ENCODE results near the gene FAM114A1. TPM values are rescaled to one million over a fixed set of nuclear protein-coding genes. Genes with fewer than 3 reads are reported as not detected.

Gene FAM114A1
- total RNA-seq, 2 experiments from 2014 or later, result 0.16 to 0.20 TPM

DNA sequence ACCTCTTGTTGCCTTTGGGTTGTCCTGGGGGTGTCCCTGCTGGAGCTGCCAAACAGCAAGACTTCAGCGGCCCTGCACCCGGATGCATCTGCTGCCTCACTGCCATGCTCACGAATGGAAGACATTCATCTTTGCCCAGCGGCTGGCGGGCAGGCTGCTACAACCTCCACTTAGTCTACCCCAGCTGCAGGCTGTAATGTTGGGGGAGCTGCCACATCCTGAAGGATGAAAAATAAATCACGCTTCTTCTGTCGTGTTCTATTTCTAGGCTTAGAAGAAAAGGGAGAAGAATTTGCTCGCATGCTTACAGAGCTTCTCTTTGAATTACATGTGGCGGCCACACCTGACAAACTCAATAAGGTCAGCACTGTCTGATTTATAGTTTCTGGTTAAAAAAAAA, 61.4 kb downstream of the FAM114A1 start:
- H3K4me3 Mint-ChIP-seq, result no peak overlapping the region
- ChIA-PET CTCF (no interaction called here), POLR2A (no interaction called here)
- DNase-seq (no peak), ATAC-seq (no peak)
- H3K9me3 Mint-ChIP-seq, result no peaks in the 10 kb centered on the region
- TF ChIP-seq, protein P1, sequence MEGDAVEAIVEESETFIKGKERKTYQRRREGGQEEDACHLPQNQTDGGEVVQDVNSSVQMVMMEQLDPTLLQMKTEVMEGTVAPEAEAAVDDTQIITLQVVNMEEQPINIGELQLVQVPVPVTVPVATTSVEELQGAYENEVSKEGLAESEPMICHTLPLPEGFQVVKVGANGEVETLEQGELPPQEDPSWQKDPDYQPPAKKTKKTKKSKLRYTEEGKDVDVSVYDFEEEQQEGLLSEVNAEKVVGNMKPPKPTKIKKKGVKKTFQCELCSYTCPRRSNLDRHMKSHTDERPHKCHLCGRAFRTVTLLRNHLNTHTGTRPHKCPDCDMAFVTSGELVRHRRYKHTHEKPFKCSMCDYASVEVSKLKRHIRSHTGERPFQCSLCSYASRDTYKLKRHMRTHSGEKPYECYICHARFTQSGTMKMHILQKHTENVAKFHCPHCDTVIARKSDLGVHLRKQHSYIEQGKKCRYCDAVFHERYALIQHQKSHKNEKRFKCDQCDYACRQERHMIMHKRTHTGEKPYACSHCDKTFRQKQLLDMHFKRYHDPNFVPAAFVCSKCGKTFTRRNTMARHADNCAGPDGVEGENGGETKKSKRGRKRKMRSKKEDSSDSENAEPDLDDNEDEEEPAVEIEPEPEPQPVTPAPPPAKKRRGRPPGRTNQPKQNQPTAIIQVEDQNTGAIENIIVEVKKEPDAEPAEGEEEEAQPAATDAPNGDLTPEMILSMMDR (IDR thresholded peaks at IDR 0.05), result no peak
- H3K27me3 Mint-ChIP-seq, result no peaks in the 10 kb centered on the region
- H3K4me1 Mint-ChIP-seq (ENCODE audit: low read depth), result peaks cover 6% of the 10 kb centered on the region
- intact Hi-C loops (cut with micrococcal nuclease), result no loop called here
- no peak overlapping the region for H3K27ac Mint-ChIP-seq
- no peaks in the 10 kb centered on the region for H3K36me3 Mint-ChIP-seq (ENCODE audit: low read depth)

DNA sequence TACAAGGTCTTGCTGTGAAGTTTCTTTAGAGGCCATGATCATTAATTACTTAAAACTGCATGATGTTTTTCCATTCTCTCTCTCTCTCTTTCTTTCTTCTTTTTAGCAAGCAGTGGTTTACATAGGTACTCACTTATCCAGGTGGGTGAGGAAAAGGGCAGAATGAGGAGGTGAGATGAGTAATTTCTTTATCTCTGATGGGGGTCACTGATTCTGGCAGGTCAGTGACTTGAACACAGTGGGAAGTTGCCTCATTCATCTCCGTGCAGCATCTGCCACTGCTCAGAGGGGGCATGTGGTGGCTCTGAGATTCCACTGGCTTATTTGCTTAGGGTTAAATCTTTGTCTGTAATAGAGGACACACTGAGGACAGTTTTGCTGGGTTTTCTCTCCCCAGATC, 62.6 kb downstream of the FAM114A1 start:
- peaks cover 6% of the 10 kb centered on the region for H3K4me1 Mint-ChIP-seq (ENCODE audit: low read depth)
- no peaks in the 10 kb centered on the region for H3K27me3 Mint-ChIP-seq
- ATAC-seq (peak; percentile 47), DNase-seq (no peak)
- ChIA-PET CTCF (no interaction called here), POLR2A (no interaction called here)
- intact Hi-C loops (cut with micrococcal nuclease), result no loop called here
- H3K27ac Mint-ChIP-seq, result no peak overlapping the region
- H3K9me3 Mint-ChIP-seq, result no peaks in the 10 kb centered on the region
- TF ChIP-seq, protein P1 (IDR thresholded peaks at IDR 0.05), result no peak
- H3K36me3 Mint-ChIP-seq (ENCODE audit: low read depth), result no peaks in the 10 kb centered on the region
- no peak overlapping the region for H3K4me3 Mint-ChIP-seq

DNA sequence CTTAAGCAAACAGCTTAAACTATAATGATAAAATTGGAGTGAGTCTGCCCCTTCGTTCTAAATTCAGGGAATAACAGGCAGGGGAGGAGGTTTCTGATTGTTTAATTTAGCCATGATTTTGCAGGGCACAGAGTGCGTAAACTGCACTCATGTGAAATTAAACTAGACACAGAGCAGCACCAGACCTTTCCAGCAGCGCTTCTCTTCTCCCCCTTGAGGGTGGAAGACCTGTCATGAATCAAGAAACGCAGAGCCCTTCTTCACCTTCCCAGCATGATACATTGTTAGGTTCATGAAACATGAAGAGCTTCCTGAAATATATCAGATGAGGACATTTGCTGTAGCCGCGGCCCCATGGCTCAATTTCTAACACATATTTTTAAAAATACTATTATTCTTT, 63.1 kb downstream of the FAM114A1 start:
- ATAC-seq, result no peak
- POLR2A ChIA-PET, result no interaction called here
- TF ChIP-seq, protein P1 (IDR thresholded peaks at IDR 0.05), result no peak
- no peak for DNase-seq
- no peak overlapping the region for H3K4me3 Mint-ChIP-seq
- no peak overlapping the region for H3K27ac Mint-ChIP-seq
- no peaks in the 10 kb centered on the region for H3K27me3 Mint-ChIP-seq
- CTCF ChIA-PET, result no interaction called here
- no peaks in the 10 kb centered on the region for H3K9me3 Mint-ChIP-seq
- H3K4me1 Mint-ChIP-seq (ENCODE audit: low read depth), result peaks cover 6% of the 10 kb centered on the region
- no peaks in the 10 kb centered on the region for H3K36me3 Mint-ChIP-seq (ENCODE audit: low read depth)
- intact Hi-C loops (cut with micrococcal nuclease), result no loop called here

DNA sequence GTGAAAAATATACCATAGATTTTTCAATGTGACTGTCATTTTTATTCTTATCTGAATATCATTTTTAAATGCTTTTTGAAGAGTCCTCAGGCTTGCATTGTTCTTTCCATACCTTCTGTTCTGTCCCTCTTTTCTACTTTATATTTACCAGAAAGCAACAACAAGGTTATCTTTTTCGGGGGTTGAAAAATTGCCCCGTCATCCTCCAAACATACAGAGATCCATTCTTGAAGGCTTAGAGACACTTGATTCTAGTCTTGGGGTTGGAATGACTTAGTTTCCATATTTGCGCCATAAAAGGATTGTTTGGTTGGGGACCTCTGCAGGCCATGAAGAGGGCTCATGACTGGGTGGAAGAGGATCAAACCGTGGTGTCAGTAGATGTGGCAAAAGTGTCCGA, 63.5 kb downstream of the FAM114A1 start:
- no peak for DNase-seq
- TF ChIP-seq, protein P1 (IDR thresholded peaks at IDR 0.05), result no peak
- POLR2A ChIA-PET, result no interaction called here
- no peak overlapping the region for H3K27ac Mint-ChIP-seq
- H3K9me3 Mint-ChIP-seq, result no peaks in the 10 kb centered on the region
- H3K36me3 Mint-ChIP-seq (ENCODE audit: low read depth), result no peaks in the 10 kb centered on the region
- peaks cover 6% of the 10 kb centered on the region for H3K4me1 Mint-ChIP-seq (ENCODE audit: low read depth)
- no peaks in the 10 kb centered on the region for H3K27me3 Mint-ChIP-seq
- intact Hi-C loops (cut with micrococcal nuclease), result no loop called here
- no peak overlapping the region for H3K4me3 Mint-ChIP-seq
- ATAC-seq, result no peak
- CTCF ChIA-PET, result no interaction called here

DNA sequence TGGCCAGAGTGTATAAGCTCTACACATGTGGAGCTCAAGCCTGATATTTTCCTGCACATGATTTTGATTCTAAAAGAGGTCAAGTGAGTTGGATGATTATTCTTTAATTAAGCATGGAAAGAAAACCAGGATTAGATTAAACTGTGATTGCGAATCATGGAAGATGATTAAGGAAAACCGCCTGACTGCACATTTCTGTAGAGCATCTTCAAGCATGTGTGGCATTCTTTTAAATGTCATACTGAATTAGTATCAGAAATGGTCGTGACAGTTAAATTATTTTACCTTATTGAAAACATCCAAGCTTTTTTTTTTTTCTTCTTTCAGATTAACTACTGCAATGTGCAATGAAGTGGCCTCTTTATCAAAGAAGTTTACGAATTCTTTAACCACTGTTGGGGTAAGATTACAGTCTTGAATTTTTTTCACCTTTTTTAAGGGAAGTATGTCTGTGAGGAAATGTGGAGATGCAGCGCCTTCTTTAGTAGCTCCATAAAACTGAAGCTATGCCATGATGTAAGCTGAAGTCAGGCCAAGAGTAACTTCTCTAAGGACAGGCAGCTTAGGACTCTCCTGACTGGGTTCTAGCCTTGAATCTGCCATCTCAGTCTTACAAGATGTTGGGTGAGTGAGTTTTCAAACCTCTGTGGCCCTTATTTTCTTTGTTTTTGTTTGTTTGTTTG, 67.9 kb downstream of the FAM114A1 start:
- intact Hi-C loops (cut with micrococcal nuclease), result no loop called here
- no peaks in the 10 kb centered on the region for H3K36me3 Mint-ChIP-seq (ENCODE audit: low read depth)

More for the DNA sequence above, 67.9 kb downstream of the FAM114A1 start:
- ATAC-seq, result no peak
- TF ChIP-seq, protein P1 (IDR thresholded peaks at IDR 0.05), result no peak
- Mint-ChIP-seq H3K4me1 (ENCODE audit: low read depth) (peaks cover 18% of the 10 kb centered on the region), H3K27ac (no peak overlapping the region), H3K4me3 (no peak overlapping the region), H3K27me3 (no peaks in the 10 kb centered on the region), H3K9me3 (no peaks in the 10 kb centered on the region)
- POLR2A ChIA-PET, result no interaction called here
- DNase-seq, result no peak
- CTCF ChIA-PET, result interaction anchor here (0.7 kb wide), 1 partner anchor 75 kb away, joined by 3 read pairs; no protein-coding TSS in a partner anchor
